ENCODE data around the gene SRP54. TPM values are rescaled to one million over a fixed set of nuclear protein-coding genes. Genes with fewer than 3 reads are reported as not detected.

SRP54 gene
- 54.0 to 57.0 TPM (median 55.1 TPM) in 3 replicates for total RNA-seq (2021)
- Bru-seq, nascent RNA = percentile 76 among the genes with signal in this experiment
- long read RNA-seq, experiment 1, transcript SRP54-201 (16 exons, 2,279 nt) = major isoform, 338 of 370 reads
- long read RNA-seq, experiment 1, partial matches to known transcripts = 9 of 370 reads
- long read RNA-seq, experiment 1, other reads (novel, unspliced or antisense) = 22 of 370 reads
- long read RNA-seq, experiment 2, transcript SRP54-201 (16 exons, 2,279 nt) = major isoform, 59 of 102 reads
- long read RNA-seq, experiment 2, partial matches to known transcripts = 23 of 102 reads
- long read RNA-seq, experiment 2, other reads (novel, unspliced or antisense) = 17 of 102 reads
- long read RNA-seq, experiment 3, transcript SRP54-201 (16 exons, 2,279 nt) = major isoform, 148 of 210 reads
- long read RNA-seq, experiment 3, partial matches to known transcripts = 39 of 210 reads
- long read RNA-seq, experiment 3, other reads (novel, unspliced or antisense) = 23 of 210 reads

DNA sequence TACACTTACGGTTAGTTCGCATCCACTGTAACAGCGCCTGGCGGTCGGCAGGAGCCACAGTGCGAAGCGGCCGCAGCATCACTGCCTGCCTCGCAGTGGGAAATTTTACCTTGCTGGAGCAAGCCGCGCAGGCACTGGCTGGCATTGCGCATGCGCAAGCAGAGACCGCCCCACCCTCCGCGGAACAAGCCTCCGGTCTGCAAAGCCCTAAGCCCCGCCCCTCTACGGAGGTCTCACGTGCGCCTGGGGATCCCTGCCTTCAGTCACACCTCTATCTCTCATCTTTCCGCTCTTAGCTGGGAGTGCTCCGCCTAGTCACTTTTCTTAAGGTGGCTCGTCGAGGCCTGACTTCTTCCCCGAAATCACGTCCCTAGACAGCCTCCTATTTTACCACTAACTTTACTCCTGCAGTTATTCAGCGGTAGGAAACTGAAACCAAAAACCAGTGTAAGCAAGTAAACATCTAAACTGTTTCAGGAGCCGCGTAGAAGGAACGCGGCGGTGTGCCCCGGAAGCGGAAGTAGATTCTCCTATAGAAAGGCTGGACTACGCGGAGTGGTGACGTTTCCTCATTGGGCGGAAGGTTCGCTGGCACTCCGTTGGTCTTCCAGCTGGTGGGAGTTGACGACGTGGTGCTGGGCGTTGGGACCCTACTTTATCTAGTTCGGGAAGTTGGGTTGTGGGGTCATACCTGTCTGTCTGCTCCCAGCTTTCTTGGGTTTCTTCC lies at the start of gene SRP54:
TSS of gene SRP54 (plus strand) at position 572 of the 727 bp plus-strand sequence. CDS start 13,718 bp downstream, outside the sequence.
- ATAC-seq (peak; percentile 93), DNase-seq (ENCODE audit: low spot score) (peak; percentile 100)
- CTCF ChIA-PET = interaction anchor here (0.7 to 1.5 kb wide), 7 partner anchors 11 to 650 kb away, joined by 3 to 5 read pairs (median 3); partner anchors contain the start of gene BAZ1A
- peaks cover 4% of the 10 kb centered on the region for H3K4me1 Mint-ChIP-seq
- POLR2A ChIA-PET = interaction anchor here (0.6 to 3.9 kb wide), 9 partner anchors 14 to 843 kb away, joined by 3 to 24 read pairs (median 4); partner anchors contain the start of genes BAZ1A, BRMS1L, FAM177A1 and PPP2R3C
- H3K27ac Mint-ChIP-seq = no peak within 1 kb of the TSS
- H3K4me3 Mint-ChIP-seq = no peak within 1 kb of the TSS
- H3K36me3 Mint-ChIP-seq = no peaks in the 10 kb centered on the region
- H3K27me3 Mint-ChIP-seq (ENCODE audit: low read depth) = 0 out of 2 replicates have a peak, but pooled peaks cover 4% of the 10 kb centered on the region
- H3K9me3 Mint-ChIP-seq = no peaks in the 10 kb centered on the region
- TF ChIP-seq ZNF232 (CRISPR knock-in tag; IDR thresholded peaks at IDR 0.05) (no peak), ZBTB21 (CRISPR knock-in tag; IDR thresholded peaks at IDR 0.05; ENCODE audit: borderline replicate concordance) (peak; percentile 81; the same call in 1 of the 2 replicates), IRF1 (CRISPR knock-in tag; IDR thresholded peaks at IDR 0.05) (no peak), FOXJ3 (CRISPR knock-in tag; IDR thresholded peaks at IDR 0.05; ENCODE audit: borderline replicate concordance) (no peak), GABPB1 (CRISPR knock-in tag; IDR thresholded peaks at IDR 0.05) (peak; percentile 78), PRRX2 (CRISPR knock-in tag; IDR thresholded peaks at IDR 0.05) (no peak), CREB1 (CRISPR knock-in tag; IDR thresholded peaks at IDR 0.05) (peak; percentile 44; the same call in 1 of the 2 replicates), ZNF219 (CRISPR knock-in tag; IDR thresholded peaks at IDR 0.05; ENCODE audit: borderline replicate concordance) (no peak), ATF1 (CRISPR knock-in tag; IDR thresholded peaks at IDR 0.05) (no peak), ZNF317 (CRISPR knock-in tag; IDR thresholded peaks at IDR 0.05; ENCODE audit: borderline replicate concordance, low read depth) (no peak), ATF6 (CRISPR knock-in tag; IDR thresholded peaks at IDR 0.05) (no peak), MAX (CRISPR knock-in tag; IDR thresholded peaks at IDR 0.05) (peak; percentile 83), FOXK1 (CRISPR knock-in tag; IDR thresholded peaks at IDR 0.05) (peak; percentile 73; the same call in 1 of the 2 replicates), ZNF121 (CRISPR knock-in tag; IDR thresholded peaks at IDR 0.05) (no peak), USF2 (CRISPR knock-in tag; IDR thresholded peaks at IDR 0.05) (peak; percentile 84), ZNF671 (CRISPR knock-in tag; IDR thresholded peaks at IDR 0.05) (no peak), NR3C1 (CRISPR knock-in tag; conservative IDR thresholded peaks at IDR 0.05; ENCODE audit: low read depth) (no peak), CBFB (CRISPR knock-in tag; IDR thresholded peaks at IDR 0.05; ENCODE audit: low read depth) (peak; percentile 21; the same call in 1 of the 2 replicates), E2F4 (CRISPR knock-in tag; IDR thresholded peaks at IDR 0.05; ENCODE audit: borderline replicate concordance, low read depth) (no peak), TP53 (CRISPR knock-in tag; IDR thresholded peaks at IDR 0.05) (0 out of 2 replicates have a peak, but pooled peaks have one; percentile 29), ETV6 (CRISPR knock-in tag; IDR thresholded peaks at IDR 0.05) (peak; percentile 60; the same call in 1 of the 2 replicates), SMAD4 (CRISPR knock-in tag; IDR thresholded peaks at IDR 0.05) (no peak), FOXP1 (CRISPR knock-in tag; IDR thresholded peaks at IDR 0.05; ENCODE audit: borderline replicate concordance) (peak; percentile 33; the same call in 1 of the 2 replicates)
- TF ChIP-seq, protein P1, sequence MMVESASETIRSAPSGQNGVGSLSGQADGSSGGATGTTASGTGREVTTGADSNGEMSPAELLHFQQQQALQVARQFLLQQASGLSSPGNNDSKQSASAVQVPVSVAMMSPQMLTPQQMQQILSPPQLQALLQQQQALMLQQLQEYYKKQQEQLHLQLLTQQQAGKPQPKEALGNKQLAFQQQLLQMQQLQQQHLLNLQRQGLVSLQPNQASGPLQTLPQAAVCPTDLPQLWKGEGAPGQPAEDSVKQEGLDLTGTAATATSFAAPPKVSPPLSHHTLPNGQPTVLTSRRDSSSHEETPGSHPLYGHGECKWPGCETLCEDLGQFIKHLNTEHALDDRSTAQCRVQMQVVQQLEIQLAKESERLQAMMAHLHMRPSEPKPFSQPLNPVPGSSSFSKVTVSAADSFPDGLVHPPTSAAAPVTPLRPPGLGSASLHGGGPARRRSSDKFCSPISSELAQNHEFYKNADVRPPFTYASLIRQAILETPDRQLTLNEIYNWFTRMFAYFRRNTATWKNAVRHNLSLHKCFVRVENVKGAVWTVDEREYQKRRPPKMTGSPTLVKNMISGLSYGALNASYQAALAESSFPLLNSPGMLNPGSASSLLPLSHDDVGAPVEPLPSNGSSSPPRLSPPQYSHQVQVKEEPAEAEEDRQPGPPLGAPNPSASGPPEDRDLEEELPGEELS (CRISPR knock-in tag; IDR thresholded peaks at IDR 0.05) = peak; percentile 51; the same call in 1 of the 2 replicates
- TF ChIP-seq, protein P2, sequence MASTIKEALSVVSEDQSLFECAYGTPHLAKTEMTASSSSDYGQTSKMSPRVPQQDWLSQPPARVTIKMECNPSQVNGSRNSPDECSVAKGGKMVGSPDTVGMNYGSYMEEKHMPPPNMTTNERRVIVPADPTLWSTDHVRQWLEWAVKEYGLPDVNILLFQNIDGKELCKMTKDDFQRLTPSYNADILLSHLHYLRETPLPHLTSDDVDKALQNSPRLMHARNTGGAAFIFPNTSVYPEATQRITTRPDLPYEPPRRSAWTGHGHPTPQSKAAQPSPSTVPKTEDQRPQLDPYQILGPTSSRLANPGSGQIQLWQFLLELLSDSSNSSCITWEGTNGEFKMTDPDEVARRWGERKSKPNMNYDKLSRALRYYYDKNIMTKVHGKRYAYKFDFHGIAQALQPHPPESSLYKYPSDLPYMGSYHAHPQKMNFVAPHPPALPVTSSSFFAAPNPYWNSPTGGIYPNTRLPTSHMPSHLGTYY (CRISPR knock-in tag; IDR thresholded peaks at IDR 0.05) = 0 out of 2 replicates have a peak, but pooled peaks have one; percentile 46
